GM12872 (cell line): ENCODE results near the gene TIPARP.

Source experiments
- TF ChIP-seq, protein P1 (sequence below): IDR thresholded peaks from 3 replicates; pipeline ENCODE4 v1.5.1; 2011; ENCODE audit warnings: low read depth, mild to moderate bottlenecking, low read length, moderate library complexity; ENCODE audit not compliant: insufficient read depth

Gene TIPARP

GRCh38 chr3:156632601-156633000 lies 41.8 kb upstream of the TIPARP start:
- TF ChIP-seq, protein P1, sequence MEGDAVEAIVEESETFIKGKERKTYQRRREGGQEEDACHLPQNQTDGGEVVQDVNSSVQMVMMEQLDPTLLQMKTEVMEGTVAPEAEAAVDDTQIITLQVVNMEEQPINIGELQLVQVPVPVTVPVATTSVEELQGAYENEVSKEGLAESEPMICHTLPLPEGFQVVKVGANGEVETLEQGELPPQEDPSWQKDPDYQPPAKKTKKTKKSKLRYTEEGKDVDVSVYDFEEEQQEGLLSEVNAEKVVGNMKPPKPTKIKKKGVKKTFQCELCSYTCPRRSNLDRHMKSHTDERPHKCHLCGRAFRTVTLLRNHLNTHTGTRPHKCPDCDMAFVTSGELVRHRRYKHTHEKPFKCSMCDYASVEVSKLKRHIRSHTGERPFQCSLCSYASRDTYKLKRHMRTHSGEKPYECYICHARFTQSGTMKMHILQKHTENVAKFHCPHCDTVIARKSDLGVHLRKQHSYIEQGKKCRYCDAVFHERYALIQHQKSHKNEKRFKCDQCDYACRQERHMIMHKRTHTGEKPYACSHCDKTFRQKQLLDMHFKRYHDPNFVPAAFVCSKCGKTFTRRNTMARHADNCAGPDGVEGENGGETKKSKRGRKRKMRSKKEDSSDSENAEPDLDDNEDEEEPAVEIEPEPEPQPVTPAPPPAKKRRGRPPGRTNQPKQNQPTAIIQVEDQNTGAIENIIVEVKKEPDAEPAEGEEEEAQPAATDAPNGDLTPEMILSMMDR, result no peak

DNA sequence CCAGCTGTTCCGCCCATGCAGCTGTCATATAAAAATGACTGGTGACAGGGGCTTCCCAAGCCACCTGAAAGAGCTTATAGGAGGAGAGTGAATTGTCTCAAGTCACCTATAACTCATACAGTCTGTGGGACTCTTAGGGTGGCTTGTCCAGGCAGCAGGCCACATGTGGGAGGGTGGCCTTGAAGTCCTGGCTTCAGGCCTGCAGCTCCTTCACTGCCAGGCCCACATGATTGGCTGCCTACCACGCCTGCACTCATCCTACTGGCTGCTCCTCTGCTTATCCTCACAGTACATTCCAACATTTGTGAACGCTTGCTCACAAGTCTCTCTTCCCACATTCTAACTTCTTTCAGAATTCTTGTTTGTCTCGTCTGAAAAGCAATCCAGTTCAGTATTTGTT lies 41.1 kb upstream of the TIPARP start:
- TF ChIP-seq, protein P1, result no peak

GRCh38 chr3:156635034-156635433 lies 39.4 kb upstream of the TIPARP start:
- TF ChIP-seq, protein P1, result no peak

DNA sequence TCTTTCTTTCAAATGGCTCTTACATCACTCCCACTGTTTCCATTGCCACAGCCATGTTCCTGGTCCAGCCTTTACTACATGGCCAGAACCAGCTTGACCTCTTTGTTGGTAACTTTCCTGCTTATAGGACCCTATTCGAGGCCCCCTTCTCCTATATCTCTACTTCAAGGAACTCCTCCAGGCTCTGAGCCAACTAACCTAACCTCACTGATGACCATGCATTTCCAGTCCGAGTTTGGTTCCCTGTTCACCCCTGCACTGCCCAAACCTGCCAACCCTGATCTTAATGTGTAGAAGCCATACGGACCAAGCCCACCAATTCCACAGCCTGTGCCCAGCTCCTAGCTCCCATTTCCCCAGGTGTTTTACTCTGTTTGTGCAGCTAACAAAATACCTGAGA lies 38.4 kb upstream of the TIPARP start:
- TF ChIP-seq, protein P1, result no peak

GRCh38 chr3:156637480-156638022 lies 36.8 kb upstream of the TIPARP start:
- TF ChIP-seq, protein P1, result no peak

DNA sequence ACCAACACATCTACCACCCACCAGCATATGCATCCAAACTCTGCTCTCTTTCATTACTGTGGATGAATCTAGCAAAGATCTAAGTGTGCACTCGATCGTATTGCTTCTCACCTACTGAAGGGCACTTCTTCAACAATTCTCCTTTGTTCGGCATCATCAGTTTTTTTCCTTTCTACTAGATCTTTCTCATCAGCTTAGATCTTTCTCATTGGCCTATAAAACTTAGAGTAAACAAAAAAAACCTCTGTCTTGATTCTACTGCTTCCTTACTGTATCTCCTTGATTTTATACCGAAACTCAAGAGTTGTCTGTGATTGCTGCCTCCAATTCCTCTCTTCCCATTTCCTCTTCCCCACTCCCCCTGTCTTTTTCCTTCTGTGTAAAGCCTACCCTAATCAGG lies 36.1 kb upstream of the TIPARP start:
- TF ChIP-seq, protein P1, result no peak

DNA sequence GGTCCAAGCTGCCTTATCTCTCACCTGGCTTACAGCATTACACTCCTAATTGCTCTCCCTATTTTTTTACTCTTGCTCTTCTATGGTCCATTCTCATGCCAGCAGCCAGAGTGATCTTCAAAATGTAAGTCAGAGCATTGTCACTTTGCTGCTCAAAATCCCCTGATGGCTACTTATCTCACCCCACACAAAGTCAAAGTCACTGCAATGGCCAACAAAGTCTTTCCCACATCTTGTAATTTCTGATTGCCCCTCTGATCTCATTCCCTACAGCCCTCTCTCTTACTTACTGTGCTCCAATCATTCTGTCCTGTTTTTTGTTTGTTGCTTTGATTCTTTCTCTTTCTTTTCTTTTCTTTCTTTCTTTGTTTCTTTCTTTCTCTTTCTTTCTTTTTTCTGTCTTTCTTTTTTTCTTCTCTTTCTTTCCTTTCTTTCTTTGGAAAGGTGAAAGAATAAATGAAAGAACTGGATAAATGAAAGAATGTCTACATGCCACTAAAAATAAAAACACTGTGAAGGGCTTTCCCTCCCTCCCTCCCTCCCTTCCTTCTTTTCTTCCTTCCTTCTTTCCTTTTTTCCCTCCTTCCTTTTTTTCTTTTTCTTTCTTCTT lies 34.9 kb upstream of the TIPARP start:
- TF ChIP-seq, protein P1, result no peak
